COR-L47 (cell line): ENCODE results near the gene WWC1.

ENCODE experiments used
- DNase-seq: peaks from one replicate; lab custom pipeline; 2025; lab: John Stamatoyannopoulos, UW

Gene WWC1

GRCh38 chr5:168446983-168447619, 155.7 kb downstream of the WWC1 start:
- DNase-seq, result no peak

- no peak for DNase-seq
Observed at GRCh38 chr5:168447808-168448207, 156.4 kb downstream of the WWC1 start.

- DNase-seq, result no peak
Observed at GRCh38 chr5:168449166-168449565, 157.7 kb downstream of the WWC1 start.

GRCh38 chr5:168451565-168451964, 160.1 kb downstream of the WWC1 start:
- DNase-seq, result no peak

- DNase-seq, result no peak
Observed at GRCh38 chr5:168455201-168455600, 163.8 kb downstream of the WWC1 start.

- no peak for DNase-seq
Observed at GRCh38 chr5:168457542-168457941, 166.1 kb downstream of the WWC1 start.

- no peak for DNase-seq
Observed at GRCh38 chr5:168460606-168461005, 169.2 kb downstream of the WWC1 start.

- DNase-seq, result no peak
Observed at GRCh38 chr5:168463081-168463480, 171.6 kb downstream of the WWC1 start.

GRCh38 chr5:168464214-168464613, 172.8 kb downstream of the WWC1 start:
- DNase-seq, result no peak

GRCh38 chr5:168464641-168465040, 173.2 kb downstream of the WWC1 start:
- DNase-seq, result no peak

GRCh38 chr5:168467755-168468330, 176.4 kb downstream of the WWC1 start:
- peak; percentile 29 for DNase-seq

- DNase-seq, result no peak
Observed at GRCh38 chr5:168468836-168469235, 177.4 kb downstream of the WWC1 start.

- no peak for DNase-seq
Observed at GRCh38 chr5:168469816-168470215, 178.4 kb downstream of the WWC1 start.

- DNase-seq, result no peak
Observed at GRCh38 chr5:168471785-168472184, 180.3 kb downstream of the WWC1 start.

GRCh38 chr5:168472329-168472728, 180.9 kb downstream of the WWC1 start:
- no peak for DNase-seq

- DNase-seq, result no peak
Observed at GRCh38 chr5:168474319-168474718, 182.9 kb downstream of the WWC1 start.

- DNase-seq, result no peak
Observed at GRCh38 chr5:168477060-168477459, 185.6 kb downstream of the WWC1 start.

GRCh38 chr5:168479166-168479565, 187.7 kb downstream of the WWC1 start:
- no peak for DNase-seq

- DNase-seq, result no peak
Observed at GRCh38 chr5:168480601-168481000, 189.2 kb downstream of the WWC1 start.

- no peak for DNase-seq
Observed at GRCh38 chr5:168481330-168481788, 189.9 kb downstream of the WWC1 start.

- no peak for DNase-seq
Observed at GRCh38 chr5:168482361-168482760, 190.9 kb downstream of the WWC1 start.

GRCh38 chr5:168486136-168486879, 194.9 kb downstream of the WWC1 start, which contains the start of gene RARS1:
Gene RARS1, plus strand, starts transcription at chr5:168486471. Its CDS starts 28 bp downstream, at chr5:168486499.
- DNase-seq, result peak; percentile 87

GRCh38 chr5:168489059-168489458, 197.6 kb downstream of the WWC1 start:
- DNase-seq, result no peak
